Astrocyte (in vitro differentiated cells and primary cell): ENCODE results near the gene DPF3.

Experiments used
- CTCF ChIP-seq: IDR thresholded peaks from 2 replicates; pipeline ENCODE4 v1.5.1; 2011; ENCODE audit warnings: low read depth, mild to moderate bottlenecking, inconsistent platforms, low read length, moderate library complexity; ENCODE audit not compliant: insufficient read depth
- EZH2 ChIP-seq: IDR thresholded peaks from 2 replicates; pipeline ENCODE4 v1.6.1; 2012; ENCODE audit warnings: mild to moderate bottlenecking, low read length, inconsistent platforms; ENCODE audit not compliant: insufficient read depth

DNA sequence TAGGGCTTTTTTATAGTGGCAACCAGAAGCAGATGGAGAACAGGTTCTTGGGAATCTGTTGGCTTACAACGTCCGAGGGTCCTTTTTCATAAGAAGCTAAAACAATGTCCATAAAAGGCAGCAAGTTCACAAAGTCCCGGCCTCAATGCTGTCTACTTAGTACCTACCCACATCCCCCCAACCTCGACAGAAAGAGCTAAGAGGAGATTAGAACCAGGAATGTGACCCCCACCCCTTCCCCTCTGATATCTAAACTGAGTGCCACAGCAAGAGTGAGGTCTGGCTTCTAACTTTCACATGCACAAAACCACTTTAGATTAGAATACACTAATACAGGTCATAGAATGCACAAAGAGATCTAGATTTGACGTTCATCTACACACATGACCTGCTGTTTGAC, 4.5 kb downstream of the DPF3 start:
- TF ChIP-seq CTCF (no peak), EZH2 (no peak)
